ENCODE data around the gene SRSF10. TPM values are rescaled to one million over a fixed set of nuclear protein-coding genes. Genes with fewer than 3 reads are reported as not detected.
A peak's percentile ranks its signal among the peaks of the same experiment; 100 is the strongest.
"Not testable (repeated sequence)": the region's sequence is repeated elsewhere in the genome, so short reads cannot be mapped to it uniquely, and the experiment has no call there.

The SRSF10 gene
- polyA plus RNA-seq, 1 donor: 113 TPM

- not testable (repeated sequence) for DNase-seq
Measured at GRCh38 chr1:23958040-23958809, 21.9 kb downstream of the SRSF10 start.

- DNase-seq: no peak
Measured at GRCh38 chr1:23957096-23957495, 23.0 kb downstream of the SRSF10 start.

GRCh38 chr1:23953020-23953419, 27.1 kb downstream of the SRSF10 start:
- DNase-seq: no peak

- no peak for DNase-seq
Measured at GRCh38 chr1:23947366-23947765, 32.8 kb downstream of the SRSF10 start.

- DNase-seq: no peak
Measured at GRCh38 chr1:23936481-23937176, 43.5 kb downstream of the SRSF10 start.

GRCh38 chr1:23931491-23931880, 48.6 kb downstream of the SRSF10 start:
- no peak for DNase-seq

GRCh38 chr1:23930861-23931490, 49.2 kb downstream of the SRSF10 start:
- DNase-seq: peak; percentile 50

GRCh38 chr1:23930270-23930669, 49.9 kb downstream of the SRSF10 start:
- DNase-seq: no peak

GRCh38 chr1:23928789-23929188, 51.3 kb downstream of the SRSF10 start:
- no peak for DNase-seq

- no peak for DNase-seq
Measured at GRCh38 chr1:23927097-23927496, 53.0 kb downstream of the SRSF10 start.

GRCh38 chr1:23925279-23925678, 54.8 kb downstream of the SRSF10 start:
- DNase-seq: no peak

GRCh38 chr1:23924601-23925000, 55.5 kb downstream of the SRSF10 start:
- DNase-seq: no peak

GRCh38 chr1:23923592-23924499, 56.3 kb downstream of the SRSF10 start:
- peak; percentile 75 for DNase-seq

- no peak for DNase-seq
Measured at GRCh38 chr1:23922321-23922943, 57.7 kb downstream of the SRSF10 start.

GRCh38 chr1:23916209-23917131, 63.7 kb downstream of the SRSF10 start:
- DNase-seq: peak; percentile 51

GRCh38 chr1:23915466-23915865, 64.7 kb downstream of the SRSF10 start:
- DNase-seq: no peak

- DNase-seq: no peak
Measured at GRCh38 chr1:23914921-23915320, 65.2 kb downstream of the SRSF10 start.
